Measurements from ENCODE around the gene DUSP15.
A peak's percentile ranks its signal among the peaks of the same experiment; 100 is the strongest.

DUSP15 gene

GRCh38 chr20:31844737-31845299, 25.5 kb downstream of the DUSP15 start:
- DNase-seq = no peak
- TF ChIP-seq GATA1 (IDR thresholded peaks at IDR 0.05; ENCODE audit: low read depth, low read length) (no peak), POLR2A (IDR thresholded peaks at IDR 0.05; ENCODE audit: low read length) (no peak)

GRCh38 chr20:31843881-31844280, 26.4 kb downstream of the DUSP15 start:
- DNase-seq = no peak
- TF ChIP-seq POLR2A (IDR thresholded peaks at IDR 0.05; ENCODE audit: low read length) (no peak), GATA1 (IDR thresholded peaks at IDR 0.05; ENCODE audit: low read depth, low read length) (no peak)

DNA sequence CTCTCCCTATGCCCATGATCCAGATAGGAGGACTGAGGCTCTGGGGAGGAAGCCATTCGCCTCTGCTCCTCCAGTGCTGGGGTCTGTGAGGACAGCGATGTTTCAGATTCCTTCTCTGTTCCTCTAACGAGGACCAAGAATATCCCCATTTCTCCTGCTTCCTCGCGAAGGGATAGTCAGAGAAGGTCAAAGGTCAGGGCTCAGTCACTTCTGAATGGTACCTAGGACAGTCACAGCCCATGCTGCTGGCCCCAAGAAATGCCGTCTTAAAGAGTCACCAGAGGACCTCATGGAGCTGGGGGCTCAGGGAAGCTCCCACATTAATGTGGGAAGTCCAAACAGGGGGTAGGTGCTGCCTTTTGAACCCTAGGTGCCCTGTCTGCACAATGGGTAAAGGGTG, 27.0 kb downstream of the DUSP15 start:
- DNase-seq = no peak
- TF ChIP-seq POLR2A (IDR thresholded peaks at IDR 0.05; ENCODE audit: low read length) (no peak), GATA1 (IDR thresholded peaks at IDR 0.05; ENCODE audit: low read depth, low read length) (no peak)

DNA sequence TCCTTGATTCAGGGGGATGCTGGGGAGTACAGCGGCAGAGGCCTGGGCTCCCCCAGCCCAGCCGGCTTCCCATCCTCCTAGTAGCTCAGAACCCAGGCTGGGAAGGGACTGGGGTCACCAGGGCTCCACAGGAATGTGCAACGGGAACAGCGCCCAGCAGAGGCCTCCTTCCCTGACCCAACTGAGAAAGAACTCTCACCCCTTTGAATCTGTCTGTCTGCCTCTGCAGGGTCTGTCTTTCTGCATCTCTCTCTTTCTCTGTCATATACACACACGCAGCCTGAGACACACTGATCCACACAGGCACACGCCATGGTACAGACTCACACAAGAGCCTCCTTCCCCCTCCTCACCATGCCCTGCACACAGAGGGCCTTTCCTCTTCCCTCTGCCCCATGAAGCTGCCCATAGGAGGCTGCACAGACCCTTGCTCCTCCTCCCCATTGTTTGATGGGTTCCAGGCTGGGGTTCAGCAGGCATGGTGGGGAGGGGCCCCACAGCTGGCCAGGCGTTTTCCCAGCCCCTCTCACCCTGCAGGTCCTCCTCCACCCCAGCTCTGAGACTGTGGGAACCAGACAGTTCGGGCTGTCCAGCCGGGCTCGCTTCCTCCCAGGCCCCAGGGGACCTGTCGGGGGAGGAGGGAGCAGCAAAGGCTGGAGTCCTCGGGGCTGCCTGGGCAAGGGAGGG, 27.7 kb downstream of the DUSP15 start:
- no peak for TF ChIP-seq POLR2A (IDR thresholded peaks at IDR 0.05; ENCODE audit: low read length)
- TF ChIP-seq GATA1 (IDR thresholded peaks at IDR 0.05; ENCODE audit: low read depth, low read length) = no peak
- DNase-seq = no peak

GRCh38 chr20:31841928-31842327, 28.4 kb downstream of the DUSP15 start:
- DNase-seq = peak in 1 of 2 experiments; percentile 20
- TF ChIP-seq GATA1 (IDR thresholded peaks at IDR 0.05; ENCODE audit: low read depth, low read length) (no peak), POLR2A (IDR thresholded peaks at IDR 0.05; ENCODE audit: low read length) (no peak)

- DNase-seq = no peak
- TF ChIP-seq POLR2A (IDR thresholded peaks at IDR 0.05; ENCODE audit: low read length) = no peak
- no peak for TF ChIP-seq GATA1 (IDR thresholded peaks at IDR 0.05; ENCODE audit: low read depth, low read length)
Observed at GRCh38 chr20:31840906-31841816, 29.2 kb downstream of the DUSP15 start.

- DNase-seq = no peak
- TF ChIP-seq POLR2A (IDR thresholded peaks at IDR 0.05; ENCODE audit: low read length) = no peak
- TF ChIP-seq GATA1 (IDR thresholded peaks at IDR 0.05; ENCODE audit: low read depth, low read length) = no peak
Observed at GRCh38 chr20:31839782-31840487, 30.4 kb downstream of the DUSP15 start.

GRCh38 chr20:31838646-31839292, 31.6 kb downstream of the DUSP15 start:
- no peak for TF ChIP-seq POLR2A (IDR thresholded peaks at IDR 0.05; ENCODE audit: low read length)
- TF ChIP-seq GATA1 (IDR thresholded peaks at IDR 0.05; ENCODE audit: low read depth, low read length) = no peak
- DNase-seq = no peak

DNA sequence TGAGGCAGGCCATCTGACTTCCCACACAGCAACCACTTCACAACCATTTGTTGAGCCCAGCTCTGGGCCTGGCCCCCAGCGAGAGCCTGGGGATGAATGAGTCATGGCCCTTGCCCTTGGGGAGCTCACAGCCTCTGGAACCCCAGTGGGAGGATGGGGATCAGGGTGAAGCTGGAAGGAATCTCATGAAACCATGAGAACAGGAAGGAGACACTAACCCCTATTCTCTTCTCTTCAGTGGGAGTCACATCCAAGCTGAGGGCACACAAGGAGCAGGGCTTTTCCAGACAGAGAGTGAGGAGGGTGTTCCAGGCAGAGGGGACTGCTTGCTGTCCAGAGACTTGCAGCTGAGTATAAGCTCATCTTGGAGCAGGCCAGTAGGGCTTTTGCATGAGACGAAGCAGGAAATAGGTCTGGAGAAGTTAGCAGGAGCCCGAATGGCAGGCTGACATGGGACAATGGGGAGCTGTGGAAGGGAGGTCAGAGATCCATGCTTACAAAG, 32.4 kb downstream of the DUSP15 start:
- no peak for DNase-seq
- TF ChIP-seq GATA1 (IDR thresholded peaks at IDR 0.05; ENCODE audit: low read depth, low read length) = no peak
- TF ChIP-seq POLR2A (IDR thresholded peaks at IDR 0.05; ENCODE audit: low read length) = no peak

- DNase-seq = no peak
- no peak for TF ChIP-seq GATA1 (IDR thresholded peaks at IDR 0.05; ENCODE audit: low read depth, low read length)
- no peak for TF ChIP-seq POLR2A (IDR thresholded peaks at IDR 0.05; ENCODE audit: low read length)
Observed at GRCh38 chr20:31836853-31837608, 33.3 kb downstream of the DUSP15 start.

GRCh38 chr20:31835977-31836852, 34.1 kb downstream of the DUSP15 start:
- peak; percentile 28 to 55 for DNase-seq
- TF ChIP-seq POLR2A (IDR thresholded peaks at IDR 0.05; ENCODE audit: low read length) = no peak

DNA sequence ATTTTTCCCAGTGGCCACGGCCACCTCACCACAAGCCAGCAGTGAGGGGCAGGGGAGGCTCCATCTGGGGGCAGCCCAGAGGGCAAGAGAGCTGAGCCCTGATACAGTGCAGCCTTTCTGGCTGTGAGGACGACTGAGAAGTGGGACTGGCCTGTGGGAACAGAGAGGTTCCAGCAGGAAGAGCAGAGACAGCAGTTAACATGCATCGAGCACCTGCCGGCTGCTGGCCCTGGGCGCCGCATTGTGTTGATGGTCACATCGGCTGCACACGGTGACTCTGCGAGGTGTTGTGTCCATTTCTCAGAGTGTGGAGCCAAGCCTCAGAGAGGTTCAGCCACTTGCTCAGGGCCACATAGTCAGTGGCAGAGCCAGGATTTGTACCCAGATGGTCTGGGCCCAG, 34.8 kb downstream of the DUSP15 start:
- DNase-seq = no peak
- TF ChIP-seq GATA1 (IDR thresholded peaks at IDR 0.05; ENCODE audit: low read depth, low read length) (no peak), POLR2A (IDR thresholded peaks at IDR 0.05; ENCODE audit: low read length) (no peak)

Measured in erythroblast (primary cell).